DND-41 (cell line): ENCODE data around the gene RABGAP1L.

Source experiments
- ATAC-seq: fragments of 200-7000 bp; cut with Tn5 transposase; 3 replicates; pipeline ENCODE4 v1.9.1; 2021; ENCODE audit warnings: low read depth; ENCODE audit not compliant: insufficient read depth
- DNase-seq: peaks from one replicate; pipeline ENCODE4 v3.0.0-alpha.2; 2020
- H2AFZ ChIP-seq: 2 replicates; pipeline ENCODE4 v1.6.0; 2012; ENCODE audit warnings: low read depth, low read length
- H3K27ac ChIP-seq: 2 replicates; pipeline ENCODE4 v1.5.1; 2012; ENCODE audit warnings: low read length, inconsistent platforms
- H3K27me3 ChIP-seq: fragments of 200-600 bp; sonication (generic); 2 replicates; pipeline ENCODE4 v1.6.0; 2012; ENCODE audit warnings: low read length, mild to moderate bottlenecking, inconsistent platforms; ENCODE audit not compliant: insufficient read depth, poor library complexity
- H3K36me3 ChIP-seq: 2 replicates; pipeline ENCODE4 v1.5.1; 2012; ENCODE audit warnings: low read length, inconsistent platforms; ENCODE audit not compliant: insufficient read depth
- H3K4me1 ChIP-seq: 2 replicates; pipeline ENCODE4 v1.5.1; 2012; ENCODE audit warnings: mild to moderate bottlenecking, low read length; ENCODE audit not compliant: insufficient read depth
- H3K4me2 ChIP-seq: 2 replicates; pipeline ENCODE4 v1.6.0; 2012; ENCODE audit warnings: mild to moderate bottlenecking, moderate library complexity, low read length, inconsistent platforms; ENCODE audit not compliant: insufficient read depth
- H3K4me3 ChIP-seq, 2 experiments: fragments of 200-600 bp in 1 of 2; shearing (Covaris generic) in 1 of 2; 2 replicates each; pipeline ENCODE4 v1.5.1; 2012 to 2016; ENCODE audit warnings: inconsistent platforms in 2 of 2, low read length in 2 of 2, mild to moderate bottlenecking in 2 of 2, low read depth in 1 of 2, moderate library complexity in 1 of 2
- H3K79me2 ChIP-seq: 2 replicates; pipeline ENCODE4 v1.6.0; 2012; ENCODE audit warnings: low read length, inconsistent platforms; ENCODE audit not compliant: insufficient read depth
- H3K9ac ChIP-seq: 2 replicates; pipeline ENCODE4 v1.6.0; 2012; ENCODE audit warnings: low read depth, mild to moderate bottlenecking, inconsistent platforms, low read length, moderate library complexity
- H3K9me3 ChIP-seq: 2 replicates; pipeline ENCODE4 v1.5.1; 2012; ENCODE audit warnings: low read length, moderate library complexity, mild to moderate bottlenecking, inconsistent platforms; ENCODE audit not compliant: insufficient read depth, severe bottlenecking
- H4K20me1 ChIP-seq: 2 replicates; pipeline ENCODE4 v1.6.0; 2012; ENCODE audit warnings: low read length; ENCODE audit not compliant: insufficient read depth
- CTCF ChIP-seq: IDR thresholded peaks from 2 replicates; pipeline ENCODE4 v1.5.1; 2012; ENCODE audit warnings: borderline replicate concordance, low read length, moderate library complexity, mild to moderate bottlenecking; ENCODE audit not compliant: poor library complexity, severe bottlenecking; ENCODE audit errors: extremely low read depth
- EZH2 ChIP-seq: IDR thresholded peaks from 3 replicates; pipeline ENCODE4 v1.6.1; 2012; ENCODE audit warnings: borderline replicate concordance, low read depth, mild to moderate bottlenecking, moderate library complexity, low read length, inconsistent platforms; ENCODE audit not compliant: severe bottlenecking

RABGAP1L gene

GRCh38 chr1:174194461-174194860 is 35.1 kb downstream of the RABGAP1L start:
- no peak for DNase-seq
- no peak overlapping the region for H3K27ac ChIP-seq
- no peak overlapping the region for H3K9ac ChIP-seq
- peaks cover 6% of the 10 kb centered on the region for H3K4me1 ChIP-seq
- peaks cover 3% of the 10 kb centered on the region; the same call in 1 of the 2 replicates for H3K79me2 ChIP-seq
- no peak for TF ChIP-seq EZH2
- no peak for TF ChIP-seq CTCF
- no peak overlapping the region for H2AFZ ChIP-seq
- H3K4me2 ChIP-seq, result no peak overlapping the region
- no peaks in the 10 kb centered on the region for H3K36me3 ChIP-seq
- no peak overlapping the region for H3K4me3 ChIP-seq
- H4K20me1 ChIP-seq, result no peaks in the 10 kb centered on the region
- H3K9me3 ChIP-seq, result no peaks in the 10 kb centered on the region
- no peaks in the 10 kb centered on the region for H3K27me3 ChIP-seq
- no peak for ATAC-seq

DNA sequence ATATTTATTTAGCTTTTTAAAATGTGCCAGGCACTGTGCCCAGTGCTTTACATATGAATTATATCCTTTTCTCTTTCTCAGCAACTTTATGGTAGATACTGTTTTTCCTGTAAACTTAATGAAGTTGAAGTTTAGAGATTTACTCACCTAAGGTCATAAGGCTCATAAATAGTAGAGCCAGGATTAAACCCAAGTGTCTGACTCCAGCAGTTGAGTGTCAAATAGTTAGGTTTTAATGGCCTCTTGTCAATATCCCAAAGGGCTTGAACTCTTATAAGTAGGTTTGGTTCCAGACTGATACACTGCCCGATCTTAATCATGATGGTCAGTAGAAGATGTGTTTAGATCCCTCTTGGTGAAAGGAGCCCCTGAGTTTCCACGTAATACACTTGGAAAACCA is 37.8 kb downstream of the RABGAP1L start:
- H3K4me1 ChIP-seq, result peaks cover 23% of the 10 kb centered on the region
- H3K27ac ChIP-seq, result no peak overlapping the region
- H3K27me3 ChIP-seq, result no peaks in the 10 kb centered on the region
- no peak for TF ChIP-seq EZH2
- no peak for TF ChIP-seq CTCF
- ATAC-seq (no peak), DNase-seq (no peak)
- H3K36me3 ChIP-seq, result no peaks in the 10 kb centered on the region
- no peak overlapping the region for H2AFZ ChIP-seq
- no peak overlapping the region for H3K9ac ChIP-seq
- no peaks in the 10 kb centered on the region for H3K9me3 ChIP-seq
- peaks cover 6% of the 10 kb centered on the region; the same call in 1 of the 2 replicates for H3K79me2 ChIP-seq
- no peaks in the 10 kb centered on the region for H4K20me1 ChIP-seq
- no peak overlapping the region for H3K4me2 ChIP-seq
- no peak overlapping the region for H3K4me3 ChIP-seq

- H3K9ac ChIP-seq, result no peak overlapping the region
- no peaks in the 10 kb centered on the region for H3K36me3 ChIP-seq
- H3K4me3 ChIP-seq, result no peak overlapping the region
- H3K9me3 ChIP-seq, result no peaks in the 10 kb centered on the region
- H3K4me2 ChIP-seq, result no peak overlapping the region
- H2AFZ ChIP-seq, result no peak overlapping the region
- H3K27ac ChIP-seq, result no peak overlapping the region
- DNase-seq (no peak), ATAC-seq (no peak)
- no peaks in the 10 kb centered on the region for H4K20me1 ChIP-seq
- peaks cover 6% of the 10 kb centered on the region; the same call in 1 of the 2 replicates for H3K79me2 ChIP-seq
- TF ChIP-seq CTCF (no peak), EZH2 (no peak)
- H3K27me3 ChIP-seq, result no peaks in the 10 kb centered on the region
- H3K4me1 ChIP-seq, result peaks cover 23% of the 10 kb centered on the region
These were observed 38.2 kb downstream of the RABGAP1L start for GRCh38 chr1:174197547-174197946.

DNA sequence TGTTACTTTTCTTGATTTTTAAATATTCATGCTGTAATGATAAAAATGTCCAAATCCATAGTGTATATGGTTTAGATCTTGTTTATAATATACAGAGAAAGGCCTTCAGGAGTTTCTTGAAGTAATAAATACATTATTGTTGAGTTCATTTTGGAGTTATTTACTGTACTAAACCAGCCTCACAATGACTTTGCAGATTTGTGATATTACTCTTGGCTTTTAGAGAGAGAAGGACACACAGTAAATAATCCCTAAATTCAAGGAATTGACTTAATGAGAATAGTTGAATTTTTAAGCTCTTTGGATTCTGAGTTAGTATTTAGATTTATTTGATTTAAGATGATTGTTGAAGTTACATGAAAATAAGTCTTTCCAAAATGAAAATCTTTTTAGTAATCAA is 38.9 kb downstream of the RABGAP1L start:
- no peak overlapping the region for H3K9ac ChIP-seq
- no peak overlapping the region for H3K4me3 ChIP-seq
- no peaks in the 10 kb centered on the region for H3K27me3 ChIP-seq
- H3K36me3 ChIP-seq, result no peaks in the 10 kb centered on the region
- no peak overlapping the region for H3K4me2 ChIP-seq
- no peak for ATAC-seq
- H3K4me1 ChIP-seq, result peaks cover 23% of the 10 kb centered on the region
- H3K9me3 ChIP-seq, result no peaks in the 10 kb centered on the region
- no peak overlapping the region for H3K27ac ChIP-seq
- no peak overlapping the region for H2AFZ ChIP-seq
- no peaks in the 10 kb centered on the region for H4K20me1 ChIP-seq
- DNase-seq, result no peak
- TF ChIP-seq CTCF (no peak), EZH2 (no peak)
- H3K79me2 ChIP-seq, result peaks cover 6% of the 10 kb centered on the region; the same call in 1 of the 2 replicates
